Stimulated activated CD4-positive, alpha-beta T cell treated with anti-CD3 and anti-CD28 coated beads, Interleukin-4, amount 100 ng/mL, for 48 hours (primary cell): ENCODE measurements around the gene VEZT.
"Not testable (repeated sequence)": the region's sequence is repeated elsewhere in the genome, so short reads cannot be mapped to it uniquely, and the experiment has no call there.

Source experiments
- DNase-seq, 2 donors: peaks; one replicate each; pipeline ENCODE4 v3.0.0-alpha.2; 2020; ENCODE audit warnings: low read depth in 2 of 2

VEZT gene

DNA sequence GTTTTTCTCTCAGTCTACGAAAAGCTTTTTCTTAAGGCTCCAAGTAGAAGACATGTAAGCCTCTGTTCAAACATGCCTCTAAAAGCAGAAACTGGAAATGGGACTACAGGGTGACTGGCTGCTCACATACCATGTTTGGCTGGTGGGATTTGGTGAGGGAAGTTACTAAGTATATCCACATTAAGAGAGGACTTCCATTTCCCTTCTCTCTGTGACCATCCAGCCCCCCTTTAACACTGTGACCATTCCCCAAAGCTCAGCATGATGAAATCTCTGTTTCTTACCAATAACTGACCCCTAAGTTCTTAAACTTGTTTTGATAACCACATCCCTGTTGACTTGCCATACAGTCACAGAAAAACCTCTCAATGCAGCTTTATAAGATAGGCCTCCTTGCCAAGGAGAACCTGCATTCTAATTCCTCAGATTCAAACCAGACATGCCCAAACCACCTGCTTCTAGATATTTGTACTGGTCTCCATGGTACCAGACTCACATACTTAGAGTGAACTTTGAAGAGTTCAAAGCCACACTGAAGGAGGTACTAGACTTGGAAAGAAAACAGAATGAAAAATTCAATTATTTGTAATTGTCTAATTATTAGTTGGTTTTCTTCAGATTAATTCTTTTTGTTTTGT is 102.2 kb downstream of the VEZT start:
- no peak for DNase-seq

DNA sequence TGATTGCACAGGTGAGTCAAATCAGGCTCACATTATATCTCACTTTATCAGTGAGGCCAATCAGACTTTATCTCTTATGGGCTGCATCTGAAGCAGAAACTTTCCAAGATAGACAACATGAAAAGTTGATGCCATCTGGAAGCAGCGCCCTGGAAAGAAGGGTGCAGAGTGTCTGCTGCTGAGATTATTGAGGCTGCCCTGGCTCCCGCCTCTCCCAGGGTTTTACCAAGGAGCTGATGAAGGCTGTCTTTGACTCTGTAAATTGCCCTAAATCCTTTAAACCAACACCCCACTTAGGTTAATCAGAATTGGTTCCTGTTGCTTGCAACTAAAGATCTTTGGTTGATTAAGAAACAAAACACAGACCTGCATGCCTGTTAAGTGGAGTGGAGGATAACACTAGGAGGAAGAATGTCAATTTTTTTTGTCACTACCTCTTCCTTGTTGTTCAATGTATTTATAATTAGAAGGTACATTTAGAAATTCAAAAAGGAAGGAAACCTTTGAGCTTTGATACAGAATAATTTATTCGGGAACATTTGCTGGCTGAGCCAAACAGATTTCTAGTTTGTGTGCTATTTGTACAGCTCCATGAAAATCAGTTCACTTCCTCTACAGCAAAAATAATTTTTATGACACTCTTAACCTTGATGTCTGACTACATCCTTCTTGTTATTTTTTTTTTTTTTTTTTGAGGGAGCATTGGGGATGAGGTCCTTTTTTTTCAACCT is 104.1 kb downstream of the VEZT start:
- no peak for DNase-seq

DNA sequence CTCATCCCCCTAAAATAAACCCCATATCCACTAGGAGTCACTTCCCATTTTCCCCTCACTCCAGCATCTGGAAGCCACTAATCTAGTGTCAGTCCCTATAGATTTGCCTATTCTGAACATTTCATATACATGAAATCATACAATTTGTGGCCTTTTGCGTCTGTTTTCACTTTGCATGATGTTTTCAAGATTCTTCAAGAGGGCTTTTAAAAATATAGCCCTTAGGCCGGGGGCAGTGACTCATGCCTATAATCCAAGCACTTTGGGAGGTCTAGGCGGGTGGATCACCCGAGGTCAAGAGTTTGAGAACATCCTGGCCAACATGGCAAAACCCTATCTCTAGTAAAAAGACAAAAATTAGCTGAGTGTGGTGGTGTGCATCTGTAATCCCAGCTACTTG is 104.7 kb downstream of the VEZT start:
- no peak for DNase-seq

DNA sequence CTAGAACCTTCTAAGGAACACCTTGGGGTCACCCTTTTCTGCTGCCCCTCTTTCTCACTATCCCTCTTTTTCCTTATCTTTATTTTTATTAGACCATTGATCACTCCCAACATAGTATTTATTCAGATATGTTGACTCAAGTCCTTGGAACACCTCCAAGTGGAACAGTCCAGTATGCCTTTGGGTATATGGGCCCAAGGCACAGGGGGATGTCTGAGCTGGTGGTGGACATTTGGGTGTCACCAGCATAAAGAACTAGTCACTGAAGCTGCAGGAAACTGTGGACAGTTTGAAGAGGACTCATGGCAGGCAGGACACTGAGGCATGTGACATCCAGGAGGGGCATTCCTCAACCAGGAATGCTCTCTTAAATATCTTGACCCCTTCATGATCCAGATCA is 105.6 kb downstream of the VEZT start:
- DNase-seq = no peak

DNA sequence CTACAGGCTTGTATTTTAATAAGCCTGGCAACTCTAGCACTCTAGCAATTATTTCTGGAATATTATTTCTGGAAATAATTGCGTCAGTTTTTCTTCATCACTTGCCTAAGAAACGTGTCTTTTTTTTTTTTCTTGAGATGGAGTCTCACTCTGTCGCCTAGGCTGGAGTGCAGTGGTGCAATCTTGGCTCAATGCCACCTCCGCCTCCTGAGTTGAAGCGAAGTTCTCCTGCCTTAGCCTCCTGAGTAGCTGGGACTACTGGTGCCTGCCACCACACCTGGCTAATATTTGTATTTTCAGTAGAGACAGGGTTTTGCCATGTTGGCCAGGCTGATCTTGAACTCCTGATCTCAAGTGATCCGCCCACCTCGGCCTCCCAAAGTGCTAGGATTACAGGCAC is 106.6 kb downstream of the VEZT start:
- not testable (repeated sequence) for DNase-seq

- DNase-seq = no peak
Measured at GRCh38 chr12:95325501-95325900, 107.9 kb downstream of the VEZT start.

DNA sequence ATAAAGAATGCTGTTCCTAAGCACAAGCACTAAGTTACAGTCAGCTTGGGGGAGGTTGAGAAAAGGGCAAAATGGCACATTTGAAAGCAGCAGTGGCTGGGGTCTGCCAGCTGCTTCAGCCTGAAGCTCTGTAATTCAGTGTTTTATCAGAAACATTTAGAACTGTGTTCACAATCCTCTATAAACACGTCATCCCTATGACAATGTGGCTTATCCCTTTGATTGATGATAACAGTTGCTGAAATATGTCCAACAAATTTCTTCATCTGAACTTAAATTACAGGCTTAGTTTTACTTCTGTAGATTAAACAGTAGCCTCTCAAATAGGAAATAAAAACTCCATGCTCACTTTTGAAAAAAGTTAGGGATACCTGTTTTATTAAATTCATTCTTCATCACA is 108.8 kb downstream of the VEZT start:
- no peak for DNase-seq

- DNase-seq = no peak
Measured at GRCh38 chr12:95326855-95327254, 109.2 kb downstream of the VEZT start.

DNA sequence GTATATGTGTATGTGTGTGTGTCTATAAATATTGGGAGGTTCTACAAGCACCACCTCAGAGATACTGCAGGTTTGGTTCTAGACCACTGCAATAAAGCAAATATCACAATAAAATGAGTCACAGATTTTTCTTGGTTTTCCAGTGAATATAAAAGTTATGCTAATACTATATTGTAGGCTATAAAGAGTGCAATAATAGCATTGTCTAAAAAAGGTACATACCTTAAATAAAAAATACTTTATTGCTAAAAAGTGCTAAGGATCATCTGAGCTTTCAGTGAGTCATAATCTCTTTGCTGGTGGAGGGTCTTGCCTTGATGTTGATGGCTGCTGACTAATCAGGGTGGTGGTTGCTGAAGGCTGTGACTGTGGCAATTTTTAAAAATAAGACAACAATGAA is 111.1 kb downstream of the VEZT start:
- DNase-seq = no peak

- DNase-seq = no peak
Measured at GRCh38 chr12:95335948-95336347, 118.3 kb downstream of the VEZT start.

- DNase-seq = no peak
Measured at GRCh38 chr12:95336387-95337067, 118.9 kb downstream of the VEZT start.

DNA sequence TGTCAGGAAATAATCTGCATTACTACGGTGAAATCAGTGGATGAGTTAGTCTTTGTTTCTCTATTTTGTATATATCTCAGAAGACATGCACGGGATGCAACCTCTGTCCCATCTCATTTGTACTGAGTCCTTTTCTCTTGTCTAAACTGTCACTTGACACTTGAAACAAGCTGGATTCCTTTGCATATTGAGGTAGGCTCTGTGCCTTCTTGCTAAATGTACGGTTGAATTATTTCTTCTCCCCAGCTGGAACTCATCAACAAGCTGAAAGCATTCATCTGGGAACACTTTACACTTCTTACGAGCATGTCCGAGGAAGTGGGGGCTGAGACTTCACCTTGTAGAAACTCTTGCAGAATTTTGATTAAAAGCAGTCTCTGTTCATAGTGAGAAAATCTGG is 119.5 kb downstream of the VEZT start:
- DNase-seq = no peak

DNA sequence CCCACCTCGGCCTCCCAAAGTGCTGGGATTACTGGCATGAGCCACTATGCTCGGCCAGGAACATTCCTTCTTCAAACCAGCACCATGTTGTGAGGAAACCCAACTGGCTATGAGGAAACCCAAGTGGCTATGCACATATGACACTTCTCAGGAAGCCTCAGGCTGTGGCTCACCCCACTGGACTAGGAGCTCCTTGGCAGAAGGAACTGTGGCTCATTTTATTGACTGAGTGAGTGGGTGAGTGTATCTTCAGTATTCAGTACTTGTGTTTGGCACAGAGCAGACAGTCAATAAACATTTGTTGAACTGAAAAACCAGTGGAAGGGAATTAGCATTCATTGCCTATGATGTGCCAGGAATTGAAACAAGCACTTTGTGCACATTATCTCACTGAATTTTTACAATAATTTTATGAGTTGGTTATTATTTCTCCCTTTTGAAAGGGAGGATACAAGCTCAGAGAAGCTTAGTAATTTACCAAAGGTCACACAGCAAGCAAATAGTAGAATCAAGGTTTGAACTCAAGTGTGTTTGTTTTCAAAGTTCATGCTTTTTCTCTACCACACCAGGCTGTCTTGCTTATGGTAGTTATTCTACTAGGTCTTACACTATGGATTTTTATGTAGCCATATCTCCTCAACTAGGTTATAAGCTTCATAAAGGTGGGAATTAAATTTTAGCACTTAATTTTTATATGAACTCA is 121.6 kb downstream of the VEZT start:
- DNase-seq = no peak

- no peak for DNase-seq
Measured at GRCh38 chr12:95342008-95342407, 124.4 kb downstream of the VEZT start.

- DNase-seq = no peak
Measured at GRCh38 chr12:95343461-95344230, 126.0 kb downstream of the VEZT start.

GRCh38 chr12:95349291-95349690 is 131.7 kb downstream of the VEZT start:
- no peak for DNase-seq

DNA sequence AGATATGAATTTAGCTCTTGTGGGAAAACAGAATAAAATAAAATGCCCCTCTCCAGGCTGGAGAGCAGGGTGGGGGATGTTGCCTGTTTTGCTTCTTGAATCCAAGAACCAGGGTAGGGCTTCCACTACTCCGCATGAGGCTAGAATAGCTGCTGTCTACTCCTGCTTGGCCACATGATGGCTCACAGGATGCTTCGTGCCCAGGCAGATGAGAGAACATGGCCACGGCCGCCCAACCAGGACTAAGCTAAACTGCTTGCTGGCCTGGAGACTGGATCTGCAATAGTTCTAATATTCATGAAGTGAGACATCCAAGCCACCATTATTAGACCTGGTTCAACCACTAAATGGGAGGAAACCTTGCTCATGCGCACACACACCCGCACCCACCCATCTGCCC is 134.1 kb downstream of the VEZT start:
- DNase-seq = no peak
